Measurements from ENCODE around the gene TIMM29.
A peak's percentile ranks its signal among the peaks of the same experiment; 100 is the strongest.
"Not testable (repeated sequence)": the region's sequence is repeated elsewhere in the genome, so short reads cannot be mapped to it uniquely, and the experiment has no call there.

TIMM29 gene

GRCh38 chr19:10923260-10924112 is 5.1 kb upstream of the TIMM29 start:
- Histone ChIP-seq H3K9ac (ENCODE audit: low read depth, low read length) (no peak overlapping the region), H3K27ac (ENCODE audit: low read depth, low read length) (no peak overlapping the region), H3K9me3 (ENCODE audit: insufficient read depth, low read depth, low read length) (no peaks in the 10 kb centered on the region), H3K4me1 (ENCODE audit: insufficient read depth, low read length) (no peaks in the 10 kb centered on the region), H3K4me3 (ENCODE audit: low read length) (no peak overlapping the region), H3K27me3 (ENCODE audit: insufficient read depth, low read length) (no peaks in the 10 kb centered on the region), H3K36me3 (ENCODE audit: insufficient read depth, low read length) (peaks cover 67% of the 10 kb centered on the region)
- WGBS, result 97% methylated on average over 29 of the region's 29 CpGs

GRCh38 chr19:10924597-10924996 is 4.0 kb upstream of the TIMM29 start:
- Histone ChIP-seq H3K4me1 (ENCODE audit: insufficient read depth, low read length) (no peaks in the 10 kb centered on the region), H3K27ac (ENCODE audit: low read depth, low read length) (no peak overlapping the region), H3K4me3 (ENCODE audit: low read length) (no peak overlapping the region), H3K36me3 (ENCODE audit: insufficient read depth, low read length) (peaks cover 56% of the 10 kb centered on the region), H3K27me3 (ENCODE audit: insufficient read depth, low read length) (no peaks in the 10 kb centered on the region), H3K9ac (ENCODE audit: low read depth, low read length) (no peak overlapping the region), H3K9me3 (ENCODE audit: insufficient read depth, low read depth, low read length) (no peaks in the 10 kb centered on the region)
- WGBS, result 95% methylated on average over 13 of the region's 13 CpGs

GRCh38 chr19:10927730-10928562 is 665 bp upstream of the TIMM29 start:
- H3K27ac ChIP-seq (ENCODE audit: low read depth, low read length), result no peak overlapping the region
- peak overlapping the region; percentile 90 for H3K4me3 ChIP-seq (ENCODE audit: low read length)
- no peaks in the 10 kb centered on the region for H3K27me3 ChIP-seq (ENCODE audit: insufficient read depth, low read length)
- H3K36me3 ChIP-seq (ENCODE audit: insufficient read depth, low read length), result peaks cover 40% of the 10 kb centered on the region
- WGBS, result 19% methylated on average over 47 of the region's 47 CpGs
- no peaks in the 10 kb centered on the region for H3K9me3 ChIP-seq (ENCODE audit: insufficient read depth, low read depth, low read length)
- H3K4me1 ChIP-seq (ENCODE audit: insufficient read depth, low read length), result no peaks in the 10 kb centered on the region; the same call in 1 of the 2 replicates
- H3K9ac ChIP-seq (ENCODE audit: low read depth, low read length), result peak overlapping the region; percentile 66

GRCh38 chr19:10929402-10929794 is 787 bp downstream of the TIMM29 start:
- Histone ChIP-seq H3K27ac (ENCODE audit: low read depth, low read length) (no peak overlapping the region), H3K9me3 (ENCODE audit: insufficient read depth, low read depth, low read length) (no peaks in the 10 kb centered on the region), H3K9ac (ENCODE audit: low read depth, low read length) (peak overlapping the region; percentile 82), H3K4me3 (ENCODE audit: low read length) (peak overlapping the region; percentile 90), H3K4me1 (ENCODE audit: insufficient read depth, low read length) (no peaks in the 10 kb centered on the region; the same call in 1 of the 2 replicates), H3K36me3 (ENCODE audit: insufficient read depth, low read length) (peaks cover 29% of the 10 kb centered on the region), H3K27me3 (ENCODE audit: insufficient read depth, low read length) (no peaks in the 10 kb centered on the region)
- WGBS, result 13% methylated on average over 27 of the region's 27 CpGs

GRCh38 chr19:10935371-10936059 is 6.9 kb downstream of the TIMM29 start:
- H3K36me3 ChIP-seq (ENCODE audit: insufficient read depth, low read length), result peaks cover 16% of the 10 kb centered on the region
- 0 out of 2 replicates have a peak overlapping the region, but pooled peaks have one; percentile 18 for H3K27ac ChIP-seq (ENCODE audit: low read depth, low read length)
- no peaks in the 10 kb centered on the region for H3K9me3 ChIP-seq (ENCODE audit: insufficient read depth, low read depth, low read length)
- H3K4me3 ChIP-seq (ENCODE audit: low read length), result no peak overlapping the region
- H3K4me1 ChIP-seq (ENCODE audit: insufficient read depth, low read length), result 0 out of 2 replicates have a peak, but pooled peaks cover 6% of the 10 kb centered on the region
- no peak overlapping the region for H3K9ac ChIP-seq (ENCODE audit: low read depth, low read length)
- 92% methylated on average over 9 of the region's 9 CpGs for WGBS
- no peaks in the 10 kb centered on the region for H3K27me3 ChIP-seq (ENCODE audit: insufficient read depth, low read length)

GRCh38 chr19:10936661-10937084 is 8.1 kb downstream of the TIMM29 start:
- H3K9ac ChIP-seq (ENCODE audit: low read depth, low read length), result 0 out of 2 replicates have a peak overlapping the region, but pooled peaks have one; percentile 49
- no peaks in the 10 kb centered on the region for H3K9me3 ChIP-seq (ENCODE audit: insufficient read depth, low read depth, low read length)
- no peak overlapping the region for H3K27ac ChIP-seq (ENCODE audit: low read depth, low read length)
- 0 out of 2 replicates have a peak, but pooled peaks cover 6% of the 10 kb centered on the region for H3K4me1 ChIP-seq (ENCODE audit: insufficient read depth, low read length)
- no peaks in the 10 kb centered on the region for H3K27me3 ChIP-seq (ENCODE audit: insufficient read depth, low read length)
- 19% methylated on average over 9 of the region's 11 CpGs for WGBS
- peaks cover 12% of the 10 kb centered on the region for H3K36me3 ChIP-seq (ENCODE audit: insufficient read depth, low read length)
- H3K4me3 ChIP-seq (ENCODE audit: low read length), result 0 out of 2 replicates have a peak overlapping the region, but pooled peaks have one; percentile 22

GRCh38 chr19:10941649-10942048 is 13.0 kb downstream of the TIMM29 start:
- not testable (repeated sequence) for H3K27ac ChIP-seq (ENCODE audit: low read depth, low read length); H3K9ac ChIP-seq (ENCODE audit: low read depth, low read length); H3K4me3 ChIP-seq (ENCODE audit: low read length)

GRCh38 chr19:10943412-10943811 is 14.8 kb downstream of the TIMM29 start:
- not testable (repeated sequence) for H3K9me3 ChIP-seq (ENCODE audit: insufficient read depth, low read depth, low read length); H3K4me1 ChIP-seq (ENCODE audit: insufficient read depth, low read length); H3K27me3 ChIP-seq (ENCODE audit: insufficient read depth, low read length); H3K36me3 ChIP-seq (ENCODE audit: insufficient read depth, low read length); H3K27ac ChIP-seq (ENCODE audit: low read depth, low read length); H3K9ac ChIP-seq (ENCODE audit: low read depth, low read length); H3K4me3 ChIP-seq (ENCODE audit: low read length)
- WGBS, result 96% methylated on average over 4 of the region's 4 CpGs

More at GRCh38 chr19:10941649-10942048, 13.0 kb downstream of the TIMM29 start:
- not testable (repeated sequence) for H3K4me1 ChIP-seq (ENCODE audit: insufficient read depth, low read length); H3K27me3 ChIP-seq (ENCODE audit: insufficient read depth, low read length); H3K9me3 ChIP-seq (ENCODE audit: insufficient read depth, low read depth, low read length); H3K36me3 ChIP-seq (ENCODE audit: insufficient read depth, low read length)
- 91% methylated on average over 13 of the region's 14 CpGs for WGBS

- no peak overlapping the region for H3K4me3 ChIP-seq (ENCODE audit: low read length)
- 95% methylated on average over 3 of the region's 4 CpGs for WGBS
These were observed 16.7 kb downstream of the TIMM29 start for GRCh38 chr19:10945264-10945663.

GRCh38 chr19:10946958-10947657 is 18.5 kb downstream of the TIMM29 start:
- Histone ChIP-seq H3K36me3 (ENCODE audit: insufficient read depth, low read length) (no peaks in the 10 kb centered on the region), H3K9me3 (ENCODE audit: insufficient read depth, low read depth, low read length) (no peaks in the 10 kb centered on the region), H3K4me3 (ENCODE audit: low read length) (no peak overlapping the region), H3K4me1 (ENCODE audit: insufficient read depth, low read length) (no peaks in the 10 kb centered on the region), H3K9ac (ENCODE audit: low read depth, low read length) (no peak overlapping the region), H3K27ac (ENCODE audit: low read depth, low read length) (no peak overlapping the region), H3K27me3 (ENCODE audit: insufficient read depth, low read length) (no peaks in the 10 kb centered on the region)
- 93% methylated on average over 6 of the region's 6 CpGs for WGBS

More at GRCh38 chr19:10945264-10945663, 16.7 kb downstream of the TIMM29 start:
- H3K9ac ChIP-seq (ENCODE audit: low read depth, low read length), result no peak overlapping the region
- no peak overlapping the region for H3K27ac ChIP-seq (ENCODE audit: low read depth, low read length)
- no peaks in the 10 kb centered on the region for H3K9me3 ChIP-seq (ENCODE audit: insufficient read depth, low read depth, low read length)
- no peaks in the 10 kb centered on the region for H3K36me3 ChIP-seq (ENCODE audit: insufficient read depth, low read length)
- no peaks in the 10 kb centered on the region for H3K27me3 ChIP-seq (ENCODE audit: insufficient read depth, low read length)
- H3K4me1 ChIP-seq (ENCODE audit: insufficient read depth, low read length), result no peaks in the 10 kb centered on the region
